Cardiac fibroblast (primary cell): ENCODE data around the gene PBX3.

Experiments used
- DNase-seq, 2 donors: peaks; one replicate each; pipeline versions ENCODE4 v3.0.0 to v3.0.0-alpha.2; 2010; ENCODE audit warnings: low read depth in 2 of 2
- H3K4me3 ChIP-seq, 2 donors: replicated peaks in 1 of 2; 1 replicate in 1 of 2; 2 replicates in 1 of 2; pipeline ENCODE4 v1.5.1; 2011; ENCODE audit warnings: low read depth in 2 of 2, low read length in 2 of 2, mild to moderate bottlenecking in 2 of 2, moderate library complexity in 1 of 2
- TF ChIP-seq, protein P1 (sequence below): IDR thresholded peaks from one replicate; pipeline ENCODE4 v1.5.1; 2011; ENCODE audit warnings: low read depth, mild to moderate bottlenecking, low read length, inconsistent platforms

The PBX3 gene

DNA sequence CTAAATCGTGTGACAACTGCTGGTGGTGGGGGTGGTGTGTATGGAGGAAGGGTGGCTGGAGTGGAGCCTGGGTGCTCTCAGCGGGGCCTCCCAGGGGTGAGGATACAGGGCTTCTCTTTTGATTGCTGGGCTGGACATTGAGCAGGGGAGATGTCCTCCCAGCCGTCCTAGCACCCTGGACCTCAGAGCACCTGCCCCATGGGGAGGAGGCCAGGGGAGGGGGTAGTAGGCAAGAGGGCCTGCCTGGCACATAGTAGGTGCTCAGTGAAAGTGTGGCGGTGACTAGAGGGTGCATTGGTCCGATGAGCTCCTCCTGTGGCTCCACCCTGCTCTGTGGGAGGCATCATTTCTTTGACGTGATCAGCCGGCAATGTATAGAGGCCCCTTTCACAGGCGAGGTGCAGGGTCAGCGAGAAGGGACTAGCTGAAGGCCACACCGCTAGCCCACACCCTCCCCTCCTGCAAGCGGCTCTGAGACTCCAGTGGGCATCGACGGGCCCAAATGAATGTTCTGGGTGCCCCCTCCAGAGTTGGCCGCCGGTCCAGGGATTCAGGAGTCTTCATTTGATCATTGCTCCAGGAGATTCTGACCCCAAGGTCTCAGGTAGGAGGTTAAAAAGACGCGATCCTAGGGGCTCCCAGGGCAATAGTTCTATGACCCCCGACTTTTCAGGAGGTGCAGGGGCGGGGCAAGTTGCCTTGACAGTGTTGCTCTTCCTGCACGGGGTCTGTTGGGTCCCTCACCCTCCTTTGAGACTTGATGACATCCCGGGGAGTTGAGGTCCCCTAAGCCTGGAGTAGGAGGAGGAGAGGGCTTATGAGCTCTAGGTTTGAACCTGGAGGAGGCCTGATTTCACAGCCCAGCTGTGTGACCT lies 255.5 kb downstream of the PBX3 start:
- no peak for DNase-seq
- TF ChIP-seq, protein P1, sequence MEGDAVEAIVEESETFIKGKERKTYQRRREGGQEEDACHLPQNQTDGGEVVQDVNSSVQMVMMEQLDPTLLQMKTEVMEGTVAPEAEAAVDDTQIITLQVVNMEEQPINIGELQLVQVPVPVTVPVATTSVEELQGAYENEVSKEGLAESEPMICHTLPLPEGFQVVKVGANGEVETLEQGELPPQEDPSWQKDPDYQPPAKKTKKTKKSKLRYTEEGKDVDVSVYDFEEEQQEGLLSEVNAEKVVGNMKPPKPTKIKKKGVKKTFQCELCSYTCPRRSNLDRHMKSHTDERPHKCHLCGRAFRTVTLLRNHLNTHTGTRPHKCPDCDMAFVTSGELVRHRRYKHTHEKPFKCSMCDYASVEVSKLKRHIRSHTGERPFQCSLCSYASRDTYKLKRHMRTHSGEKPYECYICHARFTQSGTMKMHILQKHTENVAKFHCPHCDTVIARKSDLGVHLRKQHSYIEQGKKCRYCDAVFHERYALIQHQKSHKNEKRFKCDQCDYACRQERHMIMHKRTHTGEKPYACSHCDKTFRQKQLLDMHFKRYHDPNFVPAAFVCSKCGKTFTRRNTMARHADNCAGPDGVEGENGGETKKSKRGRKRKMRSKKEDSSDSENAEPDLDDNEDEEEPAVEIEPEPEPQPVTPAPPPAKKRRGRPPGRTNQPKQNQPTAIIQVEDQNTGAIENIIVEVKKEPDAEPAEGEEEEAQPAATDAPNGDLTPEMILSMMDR: no peak
- H3K4me3 ChIP-seq: no peak overlapping the region

DNA sequence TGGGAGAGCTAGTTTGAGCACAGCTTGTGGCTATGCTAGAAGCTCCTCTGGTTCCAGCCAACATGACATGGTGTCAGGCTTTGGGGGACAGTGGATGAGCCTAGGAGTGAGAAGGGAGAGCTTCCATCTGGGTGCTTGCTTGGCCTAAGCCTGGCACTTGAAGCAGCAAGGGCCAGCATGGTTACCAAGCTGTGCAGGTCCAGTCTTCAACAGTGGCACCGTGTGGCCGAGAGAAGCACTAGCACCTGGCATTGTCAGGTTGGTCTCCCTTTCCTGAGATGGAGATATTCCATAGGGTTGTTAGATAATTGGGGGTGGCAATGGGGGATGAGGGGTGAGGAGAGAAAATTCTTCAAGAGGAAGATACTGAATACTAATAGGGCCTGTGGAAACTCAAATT lies 261.9 kb downstream of the PBX3 start:
- DNase-seq: peak; percentile 1 to 5
- TF ChIP-seq, protein P1: peak; percentile 19
- H3K4me3 ChIP-seq: no peak overlapping the region

DNA sequence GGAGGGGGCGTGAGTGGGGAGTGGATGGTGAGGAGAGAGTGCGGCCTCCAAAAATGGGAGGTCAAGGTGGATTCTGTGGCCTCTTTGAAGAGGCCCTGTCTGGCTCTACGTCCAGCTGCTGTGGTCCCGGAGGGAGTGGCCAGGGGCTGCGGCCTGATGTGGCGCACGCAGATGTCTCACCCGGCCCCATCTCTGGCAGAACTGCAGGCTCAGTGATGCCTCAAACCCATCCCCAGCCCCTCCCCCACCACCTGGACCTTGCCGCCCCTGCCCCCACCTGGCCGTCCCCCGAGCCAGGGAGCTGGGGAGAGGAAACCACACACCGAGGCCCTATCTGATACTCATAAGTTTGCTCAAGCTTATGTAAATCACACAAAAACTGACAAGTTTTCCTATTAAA lies 267.6 kb downstream of the PBX3 start:
- DNase-seq: no peak
- TF ChIP-seq, protein P1: no peak
- no peak overlapping the region for H3K4me3 ChIP-seq

DNA sequence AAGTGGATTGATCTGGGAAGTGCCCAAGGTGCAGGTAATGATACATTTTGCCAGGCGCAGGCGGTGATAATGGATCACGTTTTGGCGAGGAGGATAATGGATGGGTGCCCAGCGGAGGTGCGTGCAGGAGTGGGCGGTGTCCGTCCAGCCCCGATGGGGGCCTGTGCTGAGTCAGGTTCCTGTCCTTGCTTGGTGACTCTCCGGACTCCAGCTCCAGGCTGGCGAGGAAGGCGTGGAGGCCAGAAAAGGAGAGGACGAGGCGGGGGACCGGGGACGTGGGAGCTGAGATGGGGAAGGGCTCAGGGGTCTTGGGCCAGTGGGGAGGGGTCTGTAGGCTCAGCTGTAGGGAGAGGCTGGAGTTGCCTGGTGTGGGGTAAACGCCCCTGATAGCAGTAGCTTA lies 268.3 kb downstream of the PBX3 start:
- DNase-seq: no peak
- no peak overlapping the region for H3K4me3 ChIP-seq
- TF ChIP-seq, protein P1: no peak

DNA sequence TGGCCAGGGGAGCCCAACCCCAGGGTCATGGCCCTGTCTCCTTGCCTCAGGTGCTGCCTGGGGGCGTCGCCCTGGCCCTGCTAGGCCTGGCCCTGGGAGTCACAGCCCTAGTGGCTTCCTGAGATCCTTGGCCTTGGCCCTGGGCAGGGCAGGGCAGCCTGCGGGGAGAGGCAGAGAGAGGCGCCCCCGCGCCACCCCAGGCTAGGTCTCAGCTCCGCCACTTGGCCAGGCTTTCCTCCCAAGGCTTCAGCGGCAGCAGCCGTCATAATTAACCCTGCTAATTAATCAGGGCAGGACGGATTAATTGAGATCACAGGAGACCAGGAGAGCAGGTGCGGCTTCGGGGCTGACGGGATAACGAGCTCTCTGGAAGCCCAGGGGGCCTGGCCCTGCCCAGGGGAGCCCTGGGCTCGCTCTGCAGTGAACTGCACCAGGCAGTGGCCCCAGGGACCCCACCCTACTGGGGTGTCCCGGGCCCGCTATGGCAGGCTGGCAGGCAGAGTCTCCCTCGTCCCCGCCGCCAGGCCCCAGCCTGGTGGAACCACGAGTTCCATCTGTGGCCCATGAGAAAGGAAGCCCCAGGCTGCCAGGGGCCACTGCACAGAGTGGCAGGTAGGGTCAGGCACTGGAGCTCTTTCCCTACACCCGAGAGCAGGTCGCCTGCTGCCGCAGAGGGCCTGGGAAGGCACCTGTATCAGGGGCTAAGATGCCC lies 269.6 kb downstream of the PBX3 start:
- no peak for DNase-seq
- no peak overlapping the region for H3K4me3 ChIP-seq
- TF ChIP-seq, protein P1: no peak
